Measurements from ENCODE around the gene SBDS. TPM values are rescaled to one million over a fixed set of nuclear protein-coding genes. Genes with fewer than 3 reads are reported as not detected.

SBDS gene
- 71.3 and 105 TPM in 2 replicates for total RNA-seq

DNA sequence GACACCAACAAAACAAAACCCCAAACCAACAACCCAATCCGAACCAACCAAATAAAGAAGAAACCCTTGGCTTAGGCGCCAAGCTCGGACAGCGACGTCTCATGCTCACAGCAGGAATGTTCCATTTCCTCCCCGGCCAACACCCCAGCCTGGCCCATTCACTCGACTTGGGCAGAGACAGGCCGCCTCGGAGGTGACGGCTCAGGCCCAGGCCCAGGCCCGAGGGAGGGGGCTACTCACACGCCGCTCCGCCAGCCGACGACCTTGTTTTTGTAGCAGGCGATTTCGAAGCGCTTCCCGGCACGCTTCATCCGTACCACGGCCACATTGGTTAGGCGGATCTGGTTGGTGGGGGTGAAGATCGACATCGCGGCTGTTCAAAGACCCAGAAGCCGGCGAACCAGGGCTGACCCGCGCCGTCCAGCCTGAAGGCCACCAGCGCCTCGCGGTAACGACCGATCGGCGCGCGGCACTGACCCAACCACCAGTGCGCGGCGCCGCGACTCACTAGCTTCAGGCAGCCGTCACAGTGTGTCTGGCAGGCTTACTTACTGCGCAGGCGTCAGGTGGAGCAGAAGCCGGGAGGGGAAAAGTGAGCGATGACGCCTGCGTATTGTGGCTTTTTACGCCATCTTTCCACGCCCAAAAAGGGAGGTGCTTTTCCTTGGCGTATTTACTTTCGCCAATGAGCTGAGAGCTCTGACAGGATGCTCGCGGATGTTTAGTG lies at the start of gene SBDS:
Gene SBDS (minus strand): TSS at position 537 of the 727 bp plus-strand sequence. CDS start 169 bp downstream, at position 368.

DNA sequence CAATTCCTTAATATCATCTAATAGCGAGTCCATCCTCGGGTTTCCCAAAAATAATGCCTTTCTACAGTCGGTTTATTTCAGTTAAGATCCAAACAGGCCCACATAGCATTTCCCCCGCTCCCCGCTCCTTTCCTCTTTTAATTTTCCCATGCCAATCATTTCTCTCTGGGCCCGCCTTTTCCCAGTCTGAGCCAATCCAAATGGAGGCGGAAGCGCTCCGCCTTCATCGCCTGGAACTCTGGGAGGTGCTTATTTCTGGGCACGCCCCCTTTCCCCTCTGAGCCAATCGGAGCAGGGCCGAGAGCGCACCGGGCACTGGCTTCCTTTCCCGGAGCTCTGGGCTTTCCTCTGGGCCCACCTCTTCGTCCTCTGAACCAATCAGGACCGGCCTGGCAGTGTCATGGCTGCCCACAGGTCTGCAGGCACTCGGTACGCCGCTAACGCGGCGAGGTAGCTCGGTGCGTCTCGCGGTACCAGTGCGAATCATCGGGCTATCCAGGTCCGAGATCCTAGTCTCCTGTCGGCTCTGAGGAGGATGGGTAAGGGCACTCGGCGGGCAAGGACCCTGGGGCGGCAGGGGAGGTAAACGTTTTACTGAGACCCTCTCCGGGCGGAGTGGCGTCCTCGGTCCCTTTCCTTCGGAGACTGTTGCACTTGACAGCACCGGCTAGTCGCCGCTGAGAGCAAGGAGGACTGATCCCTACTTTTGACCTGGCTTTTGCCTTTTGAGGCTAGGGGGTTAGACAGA lies 1.2 kb upstream of the SBDS start, which contains the start of gene TYW1:
Gene TYW1 (plus strand): TSS at position 390 of the 748 bp plus-strand sequence. CDS start 146 bp downstream, at position 536.

Small RNA genes lying within 50 kb of the gene (small RNA-seq; reads per million reads assigned to genes)
- gene RN7SL43P (ENCODE audit: low replicate concordance): not detected

Other genes with a start within 250 kb of the SBDS start
- 112 and 158 TPM in 2 replicates for gene TMEM248, start 74.4 kb downstream of the SBDS start, total RNA-seq
- gene TYW1, start 1.2 kb upstream of the SBDS start, total RNA-seq: 18.2 and 21.0 TPM in 2 replicates